ENCODE data around the gene TRAP1. TPM values are rescaled to one million over a fixed set of nuclear protein-coding genes. Genes with fewer than 3 reads are reported as not detected.

Gene TRAP1
- total and polyA plus RNA-seq, 9 donors, result 66.6 to 135 (median 119) TPM

DNA sequence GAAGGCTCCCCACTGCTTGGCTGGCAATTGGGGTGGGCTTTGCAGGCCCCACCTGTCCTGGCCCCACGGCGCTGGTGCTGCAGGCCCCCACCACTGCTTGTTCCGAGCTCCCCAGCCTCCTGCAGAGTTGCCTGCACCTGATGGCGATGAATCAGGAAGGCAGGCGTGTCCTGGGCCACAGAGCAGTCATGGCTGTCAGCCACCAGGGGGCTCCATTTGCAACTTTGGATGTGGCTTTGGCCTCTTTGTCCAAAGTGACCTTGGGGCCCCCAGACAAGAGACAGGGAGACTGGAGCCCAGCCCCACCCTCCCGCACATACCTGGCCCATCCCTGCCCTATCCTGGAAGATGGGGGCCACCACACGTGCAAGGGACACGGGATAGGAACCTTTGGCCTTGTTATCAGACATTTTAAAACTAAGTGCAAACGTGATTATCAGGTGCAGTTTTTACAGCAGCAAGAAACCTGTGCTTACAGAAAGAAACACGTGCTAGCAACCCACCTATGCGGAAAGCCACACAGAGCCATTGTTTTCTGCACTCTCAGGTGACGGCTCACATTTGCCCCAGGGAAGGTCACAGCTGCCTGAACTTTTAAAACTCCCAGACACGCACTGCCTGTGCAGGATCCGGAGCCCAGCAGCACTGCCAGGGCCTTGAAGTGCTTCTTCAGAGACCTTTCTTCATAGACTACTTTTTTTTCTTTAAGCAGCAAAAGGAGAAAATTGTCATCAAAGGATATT, 62.9 kb downstream of the TRAP1 start, which contains the start of gene DNASE1:
TSS of gene DNASE1 (plus strand) at position 443 of the 743 bp plus-strand sequence. CDS start 683 bp downstream, outside the sequence.
- peaks cover 70% of the 10 kb centered on the region for H3K36me3 ChIP-seq (ENCODE audit: control insufficient read depth, insufficient read depth, low read length)
- H3K27me3 ChIP-seq (ENCODE audit: control insufficient read depth, insufficient read depth, low read length), result no peaks in the 10 kb centered on the region
- DNase-seq, result peak; percentile 60
- no peak within 1 kb of the TSS for H3K4me3 ChIP-seq (ENCODE audit: low read length)
- H3K27ac ChIP-seq (ENCODE audit: low read length), result no peak within 1 kb of the TSS
- 60% methylated on average over 14 of the region's 14 CpGs for WGBS (ENCODE audit: insufficient coverage)
- H3K4me1 ChIP-seq (ENCODE audit: control insufficient read depth, insufficient read depth, low read length), result peaks cover 8% of the 10 kb centered on the region
- H3K9me3 ChIP-seq (replicated peaks; ENCODE audit: control insufficient read depth, low read depth, low read length), result no peaks in the 10 kb centered on the region

DNA sequence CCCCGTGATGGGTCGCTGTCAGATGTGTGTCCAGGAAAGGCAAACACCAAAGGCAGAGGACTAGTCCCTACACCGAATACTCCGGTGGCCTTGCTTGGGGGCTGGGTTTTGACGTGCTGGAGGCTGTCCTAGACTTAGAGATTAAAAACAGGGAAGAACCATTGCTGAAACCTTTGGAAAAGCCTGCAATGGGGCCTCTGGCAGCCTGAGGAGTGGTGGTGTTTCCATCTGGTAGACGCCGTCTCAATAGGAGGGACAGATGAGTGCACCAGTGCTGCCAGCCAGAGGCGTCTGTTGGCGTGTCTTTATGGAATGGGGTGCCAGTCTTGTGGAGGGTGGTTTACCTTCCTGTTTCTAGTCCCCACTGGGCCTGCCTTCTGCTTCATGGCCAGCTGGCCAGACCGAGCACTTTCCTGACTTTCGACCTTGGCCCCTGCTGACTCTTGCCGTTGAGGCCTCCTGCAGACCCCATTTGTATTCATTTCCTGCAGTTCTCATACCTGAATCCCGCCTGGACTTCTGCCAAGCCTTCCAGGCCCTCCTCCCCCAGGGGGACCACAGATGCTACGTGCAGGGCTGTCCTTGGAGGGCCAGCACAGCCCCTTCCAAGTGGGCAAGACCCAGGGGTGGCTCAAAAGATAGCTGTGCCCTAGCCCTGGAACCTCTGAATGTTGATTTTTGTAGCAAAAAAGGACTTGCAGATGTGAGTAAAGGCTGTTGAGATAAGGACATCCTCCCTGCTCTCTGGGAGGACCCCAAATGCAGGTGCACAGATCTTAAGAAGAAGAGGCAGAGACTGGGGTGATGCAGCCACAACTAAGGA, 64.7 kb downstream of the TRAP1 start:
- Histone ChIP-seq H3K9me3 (replicated peaks; ENCODE audit: control insufficient read depth, low read depth, low read length) (no peaks in the 10 kb centered on the region), H3K4me1 (ENCODE audit: control insufficient read depth, insufficient read depth, low read length) (peaks cover 8% of the 10 kb centered on the region), H3K27ac (ENCODE audit: low read length) (no peak overlapping the region), H3K27me3 (ENCODE audit: control insufficient read depth, insufficient read depth, low read length) (no peaks in the 10 kb centered on the region), H3K36me3 (ENCODE audit: control insufficient read depth, insufficient read depth, low read length) (peaks cover 58% of the 10 kb centered on the region), H3K4me3 (ENCODE audit: low read length) (no peak overlapping the region)
- no peak for DNase-seq
- WGBS (ENCODE audit: insufficient coverage), result 65% methylated on average over 12 of the region's 14 CpGs

DNA sequence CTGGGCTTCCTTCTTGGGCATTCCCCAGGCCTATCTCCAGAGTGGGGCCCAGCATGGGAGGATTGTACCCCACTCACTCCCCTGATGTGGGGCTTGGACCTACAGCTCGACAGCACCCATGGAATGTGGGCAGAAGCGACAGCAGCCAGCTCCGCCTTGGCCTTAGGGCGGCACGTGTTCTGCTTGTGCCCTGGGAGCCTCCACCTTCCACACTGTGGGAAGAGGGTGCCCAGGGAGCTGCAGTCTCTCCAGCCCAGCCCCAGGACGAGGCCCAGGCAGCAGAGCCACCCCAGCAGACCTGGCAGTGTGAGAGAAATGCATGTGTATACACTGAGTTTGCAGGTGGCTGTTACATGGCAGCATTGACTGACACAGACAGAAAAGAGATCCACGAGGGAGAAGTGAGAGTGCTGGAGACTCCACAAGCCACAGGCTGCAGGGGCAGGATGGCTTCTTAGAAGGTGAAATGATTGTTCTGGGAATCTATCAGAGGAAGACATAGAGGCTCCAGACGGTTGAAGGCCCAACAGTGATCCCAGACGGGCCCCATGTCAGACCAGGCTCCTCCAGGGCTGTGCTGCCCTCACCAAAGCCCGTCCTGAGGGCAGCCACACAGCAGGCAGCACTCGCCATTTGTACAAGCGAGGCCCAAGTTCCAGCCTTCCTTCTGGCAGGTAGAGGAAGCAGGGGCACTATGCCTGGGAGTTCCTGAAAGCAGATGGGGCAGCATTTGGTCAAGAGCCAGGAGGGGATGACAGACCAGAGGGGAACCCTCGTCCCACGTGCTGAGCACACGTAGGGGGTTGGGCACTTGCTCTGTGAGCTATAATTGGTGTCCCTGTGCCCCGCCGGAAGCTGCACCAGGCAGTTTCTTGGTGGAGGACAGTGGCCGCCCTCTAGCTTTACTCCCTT, 65.6 kb downstream of the TRAP1 start:
- Histone ChIP-seq H3K4me3 (ENCODE audit: low read length) (no peak overlapping the region), H3K36me3 (ENCODE audit: control insufficient read depth, insufficient read depth, low read length) (peaks cover 51% of the 10 kb centered on the region)
- no peak for DNase-seq

DNA sequence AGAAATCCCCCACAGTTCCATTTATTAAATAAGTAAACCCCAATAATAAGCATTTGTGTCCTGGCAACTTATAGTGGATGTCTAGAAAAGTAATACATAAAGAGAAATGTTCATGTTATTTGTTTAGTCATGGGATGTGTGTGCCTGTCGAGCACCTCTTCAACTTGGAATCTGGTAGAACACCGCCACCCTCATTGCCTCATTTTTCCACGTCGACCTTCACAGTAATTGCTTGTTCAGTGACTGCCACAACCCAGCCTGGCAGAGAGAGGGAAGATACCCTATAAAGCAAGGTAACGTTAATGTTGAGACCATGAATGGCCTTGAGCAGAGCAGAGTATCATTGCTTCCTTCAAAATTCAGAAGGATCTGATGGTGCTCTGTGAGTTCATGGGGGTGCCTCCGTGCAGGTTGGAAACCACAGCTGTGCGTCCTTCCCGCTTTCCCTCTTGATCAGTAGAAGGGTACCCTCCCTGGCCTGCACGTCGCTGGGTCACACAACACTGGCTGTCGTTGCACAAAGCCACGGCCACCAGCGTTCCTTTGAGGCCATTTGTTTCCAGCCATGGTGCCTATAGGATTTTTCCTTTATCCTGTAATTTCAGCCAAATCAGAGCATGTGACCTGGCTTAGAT, 66.6 kb downstream of the TRAP1 start:
- Histone ChIP-seq H3K9me3 (replicated peaks; ENCODE audit: control insufficient read depth, low read depth, low read length) (no peaks in the 10 kb centered on the region), H3K27ac (ENCODE audit: low read length) (no peak overlapping the region), H3K27me3 (ENCODE audit: control insufficient read depth, insufficient read depth, low read length) (no peaks in the 10 kb centered on the region), H3K4me3 (ENCODE audit: low read length) (no peak overlapping the region), H3K36me3 (ENCODE audit: control insufficient read depth, insufficient read depth, low read length) (peaks cover 43% of the 10 kb centered on the region), H3K4me1 (ENCODE audit: control insufficient read depth, insufficient read depth, low read length) (peaks cover 23% of the 10 kb centered on the region)
- no peak for DNase-seq
- 79% methylated on average over 12 of the region's 13 CpGs for WGBS (ENCODE audit: insufficient coverage)

More for the DNA sequence above, 65.6 kb downstream of the TRAP1 start:
- Histone ChIP-seq H3K4me1 (ENCODE audit: control insufficient read depth, insufficient read depth, low read length) (peaks cover 13% of the 10 kb centered on the region), H3K9me3 (replicated peaks; ENCODE audit: control insufficient read depth, low read depth, low read length) (no peaks in the 10 kb centered on the region), H3K27me3 (ENCODE audit: control insufficient read depth, insufficient read depth, low read length) (no peaks in the 10 kb centered on the region), H3K27ac (ENCODE audit: low read length) (no peak overlapping the region)
- WGBS (ENCODE audit: insufficient coverage), result 71% methylated on average over 18 of the region's 18 CpGs

DNA sequence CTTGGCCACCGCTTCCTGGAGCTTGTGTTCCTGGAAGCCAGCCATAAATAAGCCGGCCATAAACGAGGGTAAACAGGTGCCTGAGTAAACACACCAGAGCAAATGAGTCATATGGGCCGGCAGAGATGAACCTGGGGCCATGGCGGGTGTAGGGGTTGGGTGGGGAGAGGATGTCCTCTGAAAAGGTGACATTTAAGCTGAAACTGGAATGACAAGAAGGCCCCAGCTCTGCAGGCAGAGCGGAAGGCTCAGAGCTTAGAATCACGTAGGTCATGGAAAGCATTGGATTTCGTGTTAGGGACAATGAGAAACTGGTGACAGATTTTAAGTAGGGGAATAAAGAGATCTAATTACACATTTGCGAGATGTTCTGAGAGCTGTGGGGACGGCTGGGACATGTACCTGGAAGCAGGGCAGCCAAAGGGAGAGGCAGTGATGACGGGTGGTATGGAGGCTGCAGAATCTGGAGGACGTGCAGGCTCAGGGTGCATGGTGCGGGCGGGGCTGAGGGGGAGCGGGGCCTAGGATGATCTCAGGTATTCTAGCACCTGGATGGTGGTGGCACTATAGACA, 70.9 kb downstream of the TRAP1 start:
- H3K9me3 ChIP-seq (replicated peaks; ENCODE audit: control insufficient read depth, low read depth, low read length), result no peaks in the 10 kb centered on the region
- H3K27ac ChIP-seq (ENCODE audit: low read length), result peak overlapping the region; percentile 87

DNA sequence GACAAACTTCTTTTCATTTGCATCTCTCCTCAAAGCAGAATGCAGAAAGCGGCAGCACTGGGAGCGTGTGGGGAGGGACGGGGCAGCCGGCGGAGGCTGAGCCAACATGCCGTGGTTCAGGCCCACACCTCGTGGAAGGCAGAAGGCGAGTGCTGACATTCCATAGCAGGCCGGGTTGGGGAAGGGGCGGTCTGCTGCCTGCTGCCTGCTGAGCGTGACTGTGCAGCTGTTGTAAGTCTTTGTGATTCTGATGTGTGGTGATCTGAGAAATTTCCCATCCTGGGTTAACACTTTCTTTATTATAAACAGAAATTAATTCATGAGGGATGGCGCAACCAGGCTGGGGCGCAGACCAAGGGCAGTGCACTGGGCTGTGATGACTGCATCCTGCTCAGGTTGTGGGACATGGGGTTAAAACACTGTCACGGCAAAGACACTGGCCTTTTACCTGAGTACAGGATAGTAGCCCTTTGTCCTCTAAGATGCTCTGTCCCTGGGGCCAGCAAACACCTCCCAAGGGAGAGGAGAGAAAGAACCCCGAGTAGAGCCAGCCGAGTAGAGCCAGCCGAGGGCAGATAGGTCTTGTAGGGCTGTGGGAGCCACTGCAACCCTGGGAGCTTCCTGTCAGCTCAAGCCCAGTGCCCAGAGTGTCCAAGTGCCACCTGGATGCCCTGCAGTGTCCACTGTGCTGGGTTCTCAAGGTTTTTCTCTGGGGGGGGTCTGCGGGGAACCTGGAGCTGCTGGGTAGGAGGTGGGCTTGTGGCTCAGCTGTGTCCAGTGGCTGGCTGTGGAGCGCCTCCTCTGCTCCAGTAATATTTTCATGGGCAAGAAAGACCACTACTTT, 71.6 kb downstream of the TRAP1 start:
- no peaks in the 10 kb centered on the region for H3K27me3 ChIP-seq (ENCODE audit: control insufficient read depth, insufficient read depth, low read length)
- no peaks in the 10 kb centered on the region for H3K9me3 ChIP-seq (replicated peaks; ENCODE audit: control insufficient read depth, low read depth, low read length)
- H3K36me3 ChIP-seq (ENCODE audit: control insufficient read depth, insufficient read depth, low read length), result peaks cover 29% of the 10 kb centered on the region
- peaks cover 31% of the 10 kb centered on the region for H3K4me1 ChIP-seq (ENCODE audit: control insufficient read depth, insufficient read depth, low read length)
- peak; percentile 53 for DNase-seq
- H3K27ac ChIP-seq (ENCODE audit: low read length), result peak overlapping the region; percentile 87
- no peak overlapping the region for H3K4me3 ChIP-seq (ENCODE audit: low read length)
- WGBS (ENCODE audit: insufficient coverage), result 42% methylated on average over 16 of the region's 19 CpGs

More for the DNA sequence above, 70.9 kb downstream of the TRAP1 start:
- Histone ChIP-seq H3K36me3 (ENCODE audit: control insufficient read depth, insufficient read depth, low read length) (peaks cover 27% of the 10 kb centered on the region), H3K27me3 (ENCODE audit: control insufficient read depth, insufficient read depth, low read length) (no peaks in the 10 kb centered on the region), H3K4me1 (ENCODE audit: control insufficient read depth, insufficient read depth, low read length) (peaks cover 32% of the 10 kb centered on the region), H3K4me3 (ENCODE audit: low read length) (no peak overlapping the region)
- no peak for DNase-seq
- WGBS (ENCODE audit: insufficient coverage), result 63% methylated on average over 15 of the region's 15 CpGs

DNA sequence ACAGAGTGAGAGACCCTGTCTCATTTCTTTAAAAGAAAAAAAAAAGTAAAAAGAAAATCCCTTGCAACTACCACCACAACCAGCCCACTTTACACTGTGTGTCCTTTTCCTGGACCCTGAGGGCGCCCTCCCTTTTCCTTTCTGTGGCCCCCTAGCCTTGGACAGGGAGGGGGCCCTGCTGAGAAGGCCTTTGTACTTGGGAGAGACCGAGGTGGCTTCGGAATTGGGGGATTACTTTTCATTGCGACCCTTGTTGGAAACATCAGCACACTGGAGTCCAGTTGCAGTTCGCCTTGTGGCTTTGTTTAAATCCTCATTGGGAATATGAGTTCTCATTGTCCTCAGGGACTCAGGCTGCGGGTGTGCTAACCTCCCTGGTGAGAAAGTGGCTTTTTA, 72.2 kb downstream of the TRAP1 start:
- Histone ChIP-seq H3K9me3 (replicated peaks; ENCODE audit: control insufficient read depth, low read depth, low read length) (no peaks in the 10 kb centered on the region), H3K36me3 (ENCODE audit: control insufficient read depth, insufficient read depth, low read length) (peaks cover 35% of the 10 kb centered on the region), H3K27me3 (ENCODE audit: control insufficient read depth, insufficient read depth, low read length) (no peaks in the 10 kb centered on the region), H3K27ac (ENCODE audit: low read length) (peak overlapping the region; percentile 87), H3K4me3 (ENCODE audit: low read length) (no peak overlapping the region), H3K4me1 (ENCODE audit: control insufficient read depth, insufficient read depth, low read length) (peaks cover 31% of the 10 kb centered on the region)
- WGBS (ENCODE audit: insufficient coverage), result 31% methylated on average over 3 of the region's 6 CpGs
- no peak for DNase-seq

DNA sequence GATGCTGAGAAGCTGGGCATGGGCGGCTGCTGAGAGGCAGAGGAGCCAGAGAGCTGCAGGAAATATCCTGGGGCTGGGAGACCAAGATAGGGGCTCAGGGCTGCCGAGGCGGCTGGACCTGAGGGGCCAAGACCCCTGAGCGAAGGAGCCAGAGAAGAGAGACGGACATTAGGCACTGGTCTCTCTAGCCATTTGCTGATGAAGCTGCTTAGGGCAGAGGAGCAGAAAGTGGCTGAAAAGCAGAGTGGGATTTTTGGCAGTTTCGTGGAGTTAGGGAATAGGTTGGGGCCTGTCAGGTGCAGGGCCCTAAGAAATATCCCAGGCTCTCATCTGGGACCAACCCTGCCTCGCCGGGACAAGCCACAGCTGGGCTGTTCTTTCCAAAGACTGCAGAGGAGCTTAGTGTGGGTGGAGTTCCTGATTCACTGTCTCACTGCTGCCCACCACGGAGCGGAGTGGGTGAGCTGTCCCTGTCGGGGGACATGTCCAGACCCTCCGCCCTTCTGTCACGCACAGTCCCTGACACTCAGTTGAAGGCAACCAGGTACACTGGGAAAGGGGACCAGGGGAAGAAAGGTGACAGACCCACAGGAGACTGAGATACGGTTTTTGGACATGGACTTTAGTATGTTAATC, 74.1 kb downstream of the TRAP1 start:
- H3K27me3 ChIP-seq (ENCODE audit: control insufficient read depth, insufficient read depth, low read length), result no peaks in the 10 kb centered on the region
- no peak overlapping the region for H3K27ac ChIP-seq (ENCODE audit: low read length)
- H3K36me3 ChIP-seq (ENCODE audit: control insufficient read depth, insufficient read depth, low read length), result peaks cover 35% of the 10 kb centered on the region
- peaks cover 31% of the 10 kb centered on the region for H3K4me1 ChIP-seq (ENCODE audit: control insufficient read depth, insufficient read depth, low read length)
- DNase-seq, result no peak
- H3K9me3 ChIP-seq (replicated peaks; ENCODE audit: control insufficient read depth, low read depth, low read length), result no peaks in the 10 kb centered on the region
- WGBS (ENCODE audit: insufficient coverage), result 60% methylated on average over 13 of the region's 14 CpGs
- no peak overlapping the region for H3K4me3 ChIP-seq (ENCODE audit: low read length)
